Sigmoid colon (tissue), 4 donors: Measurements from ENCODE around the gene CNN2.

Experiments
- CTCF ChIP-seq, 4 experiments: fragments of 450-650 bp in 3 of 4; fragments of 200-600 bp in 1 of 4; IDR thresholded peaks; one replicate each; pipeline ENCODE4 v1.5.1; 2016 to 2019; ENCODE audit warnings: antibody characterized with exemption in 4 of 4, mild to moderate bottlenecking in 3 of 4, moderate library complexity in 2 of 4
- EP300 ChIP-seq, 4 donors: sonication (generic); formaldehyde crosslinking; IDR thresholded peaks; one replicate each; pipeline ENCODE4 v1.6.1; 2017; ENCODE audit warnings: antibody characterized with exemption in 4 of 4
- POLR2A ChIP-seq, 2 donors: fragments of 450-650 bp; IDR thresholded peaks; one replicate each; pipeline ENCODE4 v1.6.1; 2016; ENCODE audit warnings: antibody characterized with exemption in 2 of 2, mild to moderate bottlenecking in 2 of 2, moderate library complexity in 2 of 2
- POLR2AphosphoS5 ChIP-seq, 4 donors: sonication (generic); formaldehyde crosslinking; IDR thresholded peaks; one replicate each; pipeline ENCODE4 v1.6.1; 2017; ENCODE audit warnings: antibody characterized with exemption in 4 of 4

GRCh38 chr19:1079566-1080111, 53.2 kb downstream of the CNN2 start:
- TF ChIP-seq CTCF (IDR thresholded peaks at IDR 0.05) (no peak), POLR2A (IDR thresholded peaks at IDR 0.05) (no peak), POLR2AphosphoS5 (IDR thresholded peaks at IDR 0.05) (no peak), EP300 (IDR thresholded peaks at IDR 0.05) (no peak)
